Mesendoderm (in vitro differentiated cells): Measurements from ENCODE around the gene ADGRF3.

Experiments
- DNase-seq: peaks from one replicate; pipeline ENCODE4 v3.0.0; 2013
- H2AK5ac ChIP-seq: 2 replicates; pipeline ENCODE4 v1.6.1; 2013; ENCODE audit warnings: low read length, inconsistent platforms
- H2BK120ac ChIP-seq: 2 replicates; pipeline ENCODE4 v1.6.1; 2013; ENCODE audit warnings: low read depth, mild to moderate bottlenecking, low read length, moderate library complexity, mixed read lengths
- H2BK15ac ChIP-seq: replicated peaks from 2 replicates; pipeline ENCODE4 v1.6.1; 2013; ENCODE audit warnings: low read depth, mild to moderate bottlenecking, moderate library complexity
- H2BK5ac ChIP-seq: 2 replicates; pipeline ENCODE4 v1.6.1; 2013; ENCODE audit warnings: low read length, inconsistent platforms
- H3K18ac ChIP-seq: 2 replicates; pipeline ENCODE4 v1.6.1; 2013; ENCODE audit warnings: mild to moderate bottlenecking, low read length, mixed read lengths
- H3K23ac ChIP-seq: one replicate; pipeline ENCODE4 v1.6.1; 2013; ENCODE audit warnings: low read length
- H3K27ac ChIP-seq: 2 replicates; pipeline ENCODE4 v1.5.1; 2013; ENCODE audit warnings: low read depth, mild to moderate bottlenecking, inconsistent platforms, low read length, moderate library complexity
- H3K27me3 ChIP-seq: 2 replicates; pipeline ENCODE4 v1.6.1; 2013; ENCODE audit warnings: low read length, control low read depth, mild to moderate bottlenecking, inconsistent platforms; ENCODE audit not compliant: insufficient read depth, poor library complexity
- H3K36me3 ChIP-seq: 2 replicates; pipeline ENCODE4 v1.6.1; 2013; ENCODE audit warnings: low read length, inconsistent platforms; ENCODE audit not compliant: control insufficient read depth, insufficient read depth
- H3K4ac ChIP-seq: one replicate; pipeline ENCODE4 v1.6.1; 2013; ENCODE audit warnings: low read depth, mild to moderate bottlenecking, low read length, moderate library complexity
- H3K4me1 ChIP-seq: 2 replicates; pipeline ENCODE4 v1.6.1; 2013; ENCODE audit warnings: low read depth, low read length, inconsistent platforms; ENCODE audit not compliant: control insufficient read depth
- H3K4me2 ChIP-seq: 2 replicates; pipeline ENCODE4 v1.6.1; 2013; ENCODE audit warnings: low read length
- H3K4me3 ChIP-seq: 2 replicates; pipeline ENCODE4 v1.5.1; 2013; ENCODE audit warnings: mild to moderate bottlenecking, low read length
- H3K56ac ChIP-seq: one replicate; pipeline ENCODE4 v1.6.1; 2013; ENCODE audit warnings: low read length
- H3K79me1 ChIP-seq: 2 replicates; pipeline ENCODE4 v1.6.1; 2013; ENCODE audit warnings: low read length, inconsistent platforms
- H3K79me2 ChIP-seq: 2 replicates; pipeline ENCODE4 v1.6.1; 2013; ENCODE audit warnings: mild to moderate bottlenecking, low read length; ENCODE audit not compliant: control insufficient read depth, insufficient read depth
- H3K9ac ChIP-seq: 2 replicates; pipeline ENCODE4 v1.6.1; 2013; ENCODE audit warnings: low read length, inconsistent platforms
- H4K5ac ChIP-seq: one replicate; pipeline ENCODE4 v1.6.1; 2013; ENCODE audit warnings: low read length
- H4K8ac ChIP-seq: one replicate; pipeline ENCODE4 v1.6.1; 2013; ENCODE audit warnings: low read depth, mild to moderate bottlenecking, control low read depth, low read length, moderate library complexity
- WGBS: extraction: QIAGEN DNeasy Blood & Tissue Kit; methylation state at CpG from one replicate; pipeline ENCODE4 v1.1.7; 2013; ENCODE audit warnings: low lambda C conversion rate, missing lambda C conversion rate; ENCODE audit not compliant: insufficient coverage; ENCODE audit errors: extremely low coverage; 5-methylcytosine and 5-hydroxymethylcytosine counted together

The ADGRF3 gene

DNA sequence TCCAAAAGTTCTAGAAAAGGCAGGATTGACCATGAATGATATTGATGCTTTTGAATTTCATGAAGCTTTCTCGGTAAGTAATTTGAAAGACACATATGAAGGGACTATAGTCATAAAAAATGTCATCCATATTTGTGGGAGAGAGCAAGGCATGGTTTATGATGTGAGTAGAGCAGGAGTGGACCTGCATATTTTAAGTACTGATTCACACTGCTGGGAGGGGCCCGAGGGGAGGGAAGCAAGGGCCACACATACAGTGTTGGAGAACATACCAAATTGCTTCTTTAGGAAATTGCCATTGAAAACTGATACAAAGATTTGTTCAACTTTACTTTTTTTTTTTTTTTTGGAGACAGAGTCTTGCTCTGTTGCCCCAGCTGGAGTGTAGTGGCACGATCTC, 62.5 kb downstream of the ADGRF3 start:
- Histone ChIP-seq H3K4me3 (no peak overlapping the region), H2AK5ac (no peak overlapping the region), H3K4me2 (no peak overlapping the region), H3K18ac (no peak overlapping the region), H3K27me3 (no peaks in the 10 kb centered on the region), H2BK120ac (no peak overlapping the region), H4K8ac (no peak overlapping the region), H3K9ac (no peak overlapping the region), H3K79me2 (no peaks in the 10 kb centered on the region), H2BK15ac (no peak overlapping the region), H3K56ac (no peak overlapping the region), H2BK5ac (no peak overlapping the region), H4K5ac (no peak overlapping the region), H3K4ac (no peak overlapping the region), H3K4me1 (no peaks in the 10 kb centered on the region), H3K79me1 (no peaks in the 10 kb centered on the region), H3K27ac (no peak overlapping the region), H3K36me3 (peaks cover 2% of the 10 kb centered on the region), H3K23ac (no peak overlapping the region)
- no CpG with 5 or more reads among the region's 3 CpGs for WGBS
- no peak for DNase-seq

DNA sequence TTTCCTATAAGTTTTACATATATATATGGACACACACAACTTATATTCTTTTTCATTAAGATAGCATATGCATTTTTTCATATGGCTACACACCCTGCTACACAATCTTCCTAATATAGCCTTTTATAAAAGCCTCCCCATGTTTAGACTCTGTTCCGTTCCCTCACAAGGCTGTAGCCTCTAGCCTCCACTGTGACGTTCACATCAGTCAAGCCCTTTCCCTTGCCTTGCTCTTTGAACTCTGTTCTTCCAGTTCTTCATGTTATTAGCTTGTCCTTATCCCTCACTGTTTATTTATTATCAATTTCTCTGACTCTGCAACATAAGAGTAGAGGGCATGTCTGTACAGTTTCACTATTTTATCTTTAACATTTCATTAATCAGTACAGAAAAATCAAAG, 63.0 kb downstream of the ADGRF3 start:
- Histone ChIP-seq H2BK15ac (no peak overlapping the region), H3K56ac (no peak overlapping the region), H3K27ac (no peak overlapping the region), H3K4ac (no peak overlapping the region), H4K8ac (no peak overlapping the region), H4K5ac (no peak overlapping the region), H3K79me2 (no peaks in the 10 kb centered on the region), H3K4me2 (no peak overlapping the region), H2BK120ac (no peak overlapping the region), H3K36me3 (peaks cover 4% of the 10 kb centered on the region), H3K4me1 (no peaks in the 10 kb centered on the region), H2AK5ac (no peak overlapping the region), H2BK5ac (no peak overlapping the region), H3K79me1 (no peaks in the 10 kb centered on the region), H3K23ac (no peak overlapping the region), H3K27me3 (no peaks in the 10 kb centered on the region), H3K4me3 (no peak overlapping the region), H3K9ac (no peak overlapping the region), H3K18ac (no peak overlapping the region)
- no CpG with 5 or more reads among the region's 2 CpGs for WGBS
- DNase-seq, result no peak

DNA sequence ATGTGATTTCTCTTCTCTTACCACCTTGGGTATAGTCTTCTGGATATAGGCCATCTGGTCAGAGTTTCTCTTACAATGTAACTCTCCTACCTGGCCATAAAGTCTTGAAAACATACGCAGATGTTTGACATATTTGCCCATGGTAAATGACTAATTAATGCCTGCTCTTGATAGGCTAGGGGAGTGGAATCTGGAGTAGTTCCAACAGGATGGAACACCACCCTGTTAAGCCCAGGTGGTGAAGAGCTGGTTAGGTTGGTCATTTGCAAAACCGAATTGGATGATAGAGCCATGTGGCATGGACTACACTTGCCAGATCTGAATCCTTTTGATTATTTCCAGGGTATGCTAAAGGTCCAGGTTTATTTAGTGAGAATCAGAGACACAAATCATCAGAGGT, 65.4 kb downstream of the ADGRF3 start:
- Histone ChIP-seq H3K27ac (no peak overlapping the region), H3K79me2 (no peaks in the 10 kb centered on the region), H3K4ac (no peak overlapping the region), H3K27me3 (no peaks in the 10 kb centered on the region), H3K4me3 (no peak overlapping the region), H3K4me1 (no peaks in the 10 kb centered on the region), H3K36me3 (peaks cover 4% of the 10 kb centered on the region), H2AK5ac (no peak overlapping the region), H3K56ac (no peak overlapping the region), H3K79me1 (no peaks in the 10 kb centered on the region), H2BK5ac (no peak overlapping the region), H3K9ac (no peak overlapping the region), H2BK15ac (no peak overlapping the region), H4K5ac (no peak overlapping the region), H3K23ac (no peak overlapping the region), H3K4me2 (no peak overlapping the region), H4K8ac (no peak overlapping the region), H3K18ac (no peak overlapping the region), H2BK120ac (no peak overlapping the region)
- no CpG with 5 or more reads among the region's 2 CpGs for WGBS
- no peak for DNase-seq

DNA sequence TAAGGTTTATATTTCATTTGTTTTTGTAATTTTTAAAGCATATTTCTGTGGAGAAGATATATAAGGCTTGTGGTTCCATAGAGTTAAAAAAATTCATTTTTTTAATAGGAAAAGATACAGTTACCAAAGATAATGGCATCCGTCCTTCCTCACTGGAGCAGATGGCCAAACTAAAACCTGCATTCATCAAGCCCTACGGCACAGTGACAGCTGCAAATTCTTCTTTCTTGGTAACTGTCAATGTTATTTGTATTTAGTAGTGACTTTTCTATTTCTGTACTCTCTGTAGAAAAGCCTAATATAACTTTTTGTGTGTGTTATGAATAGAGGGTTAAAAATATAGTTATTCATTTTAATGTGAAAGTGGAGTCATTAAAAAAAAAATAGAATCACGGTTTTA, 66.7 kb downstream of the ADGRF3 start:
- Histone ChIP-seq H3K79me2 (no peaks in the 10 kb centered on the region), H3K4me1 (no peaks in the 10 kb centered on the region), H3K36me3 (peaks cover 4% of the 10 kb centered on the region), H2BK5ac (no peak overlapping the region), H3K79me1 (no peaks in the 10 kb centered on the region), H2AK5ac (no peak overlapping the region), H2BK120ac (no peak overlapping the region), H3K9ac (no peak overlapping the region), H3K23ac (no peak overlapping the region), H4K5ac (no peak overlapping the region), H2BK15ac (no peak overlapping the region), H3K18ac (no peak overlapping the region), H4K8ac (no peak overlapping the region), H3K27ac (no peak overlapping the region), H3K56ac (no peak overlapping the region), H3K4me2 (no peak overlapping the region), H3K27me3 (no peaks in the 10 kb centered on the region), H3K4ac (no peak overlapping the region), H3K4me3 (no peak overlapping the region)
- DNase-seq, result no peak
- WGBS, result no CpG with 5 or more reads among the region's 3 CpGs

DNA sequence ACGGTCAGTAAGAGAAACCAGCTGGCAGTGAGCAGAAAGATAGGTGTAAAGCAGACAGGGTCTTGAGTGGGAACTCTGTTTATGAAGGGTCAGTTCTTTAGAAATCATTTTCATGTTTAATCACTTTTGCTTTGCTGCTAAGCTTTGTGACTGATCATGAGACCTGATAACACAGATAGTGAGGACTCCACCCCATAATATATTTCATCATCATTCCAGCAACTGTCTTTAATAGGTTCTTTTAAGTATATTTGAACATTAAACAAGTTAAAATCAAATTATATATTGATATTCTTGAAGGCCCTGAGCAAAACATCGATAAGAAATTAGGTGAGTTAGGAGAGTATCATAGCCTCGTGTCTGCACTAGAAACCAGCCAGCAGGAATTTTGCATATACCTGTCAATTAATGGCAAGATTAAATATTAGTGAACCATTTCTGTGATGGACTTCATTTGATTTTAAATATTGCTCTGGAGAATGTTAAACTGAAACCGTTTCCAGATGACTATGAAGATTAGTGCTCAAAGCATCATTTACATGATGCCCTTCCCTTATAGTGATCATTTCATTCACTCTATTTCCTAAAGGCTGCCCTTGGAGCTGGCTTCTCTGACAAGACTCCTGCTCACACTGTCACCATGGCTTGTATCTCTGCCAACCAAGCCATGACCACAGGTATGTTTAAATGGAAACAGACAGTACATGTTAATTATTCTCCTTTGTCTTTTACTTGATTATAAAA, 69.9 kb downstream of the ADGRF3 start:
- Histone ChIP-seq H3K56ac (no peak overlapping the region), H3K4me3 (no peak overlapping the region), H3K36me3 (peaks cover 4% of the 10 kb centered on the region), H3K9ac (no peak overlapping the region), H3K79me2 (no peaks in the 10 kb centered on the region), H2BK15ac (no peak overlapping the region), H3K23ac (no peak overlapping the region), H3K18ac (no peak overlapping the region), H3K4me1 (no peaks in the 10 kb centered on the region), H4K8ac (no peak overlapping the region), H2AK5ac (no peak overlapping the region), H4K5ac (no peak overlapping the region), H3K4me2 (no peak overlapping the region), H3K27ac (no peak overlapping the region), H2BK120ac (no peak overlapping the region), H3K79me1 (no peaks in the 10 kb centered on the region), H3K4ac (no peak overlapping the region), H2BK5ac (no peak overlapping the region), H3K27me3 (no peaks in the 10 kb centered on the region)
- DNase-seq, result no peak
- WGBS, result no CpG with 5 or more reads among the region's 4 CpGs

DNA sequence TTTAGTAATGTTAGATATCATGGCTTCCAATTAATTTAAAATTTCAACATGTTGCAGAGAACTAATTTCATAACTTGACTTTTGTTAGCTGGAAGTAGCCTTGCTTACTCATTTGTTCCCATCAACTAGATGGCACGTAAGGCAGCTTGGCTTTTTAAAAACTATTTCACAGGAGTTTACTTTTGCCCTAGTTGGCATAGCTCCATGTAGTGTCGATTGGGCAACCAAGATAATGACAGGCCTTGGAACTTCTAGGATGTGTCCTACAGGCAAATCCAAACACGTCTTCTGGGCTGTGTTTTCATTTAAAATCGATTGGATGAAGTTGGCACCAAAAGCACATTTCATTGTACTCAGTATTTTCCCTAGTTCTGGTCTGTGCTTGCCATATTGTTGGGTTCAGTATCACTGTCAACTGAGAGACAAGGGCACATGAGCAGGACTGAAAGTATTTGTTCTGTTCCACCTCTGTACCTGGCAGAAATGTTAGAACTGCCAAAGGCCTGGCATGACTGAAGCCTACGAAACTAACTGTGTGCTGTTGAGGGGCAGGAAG, 72.5 kb downstream of the ADGRF3 start:
- WGBS, result no CpG with 5 or more reads among the region's 5 CpGs
- Histone ChIP-seq H3K9ac (no peak overlapping the region), H3K36me3 (peaks cover 2% of the 10 kb centered on the region), H4K8ac (no peak overlapping the region), H3K4me1 (no peaks in the 10 kb centered on the region), H3K56ac (no peak overlapping the region), H2AK5ac (no peak overlapping the region), H3K27me3 (no peaks in the 10 kb centered on the region), H3K4ac (no peak overlapping the region), H3K23ac (no peak overlapping the region), H2BK120ac (no peak overlapping the region), H2BK5ac (no peak overlapping the region), H3K79me1 (no peaks in the 10 kb centered on the region), H3K4me2 (no peak overlapping the region), H3K18ac (no peak overlapping the region), H3K27ac (no peak overlapping the region), H3K79me2 (no peaks in the 10 kb centered on the region), H2BK15ac (no peak overlapping the region), H3K4me3 (no peak overlapping the region), H4K5ac (no peak overlapping the region)
- no peak for DNase-seq
